Fibroblast of lung (primary cell): ENCODE data around the gene MPZL2. TPM values are rescaled to one million over a fixed set of nuclear protein-coding genes. Genes with fewer than 3 reads are reported as not detected.

Experiments used
- DNase-seq, 2 donors: peaks; one replicate each; pipeline versions ENCODE4 v3.0.0 to v3.0.0-alpha.2; 2010; ENCODE audit warnings: low read depth in 2 of 2
- H2AFZ ChIP-seq: 2 replicates; pipeline ENCODE4 v1.5.1; 2012; ENCODE audit warnings: low read length, control low read depth, inconsistent platforms
- H3K27ac ChIP-seq: 2 replicates; pipeline ENCODE4 v1.5.1; 2011; ENCODE audit warnings: low read length, control low read depth; ENCODE audit not compliant: insufficient read depth
- H3K27me3 ChIP-seq: 2 replicates; pipeline ENCODE4 v1.5.1; 2011; ENCODE audit warnings: mild to moderate bottlenecking, low read length; ENCODE audit not compliant: control insufficient read depth, insufficient read depth
- H3K36me3 ChIP-seq: 2 replicates; pipeline ENCODE4 v1.5.1; 2011; ENCODE audit warnings: low read length; ENCODE audit not compliant: control insufficient read depth, insufficient read depth
- H3K4me1 ChIP-seq: 2 replicates; pipeline ENCODE4 v1.5.1; 2011; ENCODE audit warnings: low read length; ENCODE audit not compliant: control insufficient read depth, insufficient read depth; ENCODE audit errors: extremely low read depth
- H3K4me2 ChIP-seq: 2 replicates; pipeline ENCODE4 v1.5.1; 2011; ENCODE audit warnings: low read length, control low read depth; ENCODE audit not compliant: insufficient read depth; ENCODE audit errors: extremely low read depth
- H3K4me3 ChIP-seq, 4 experiments: fragments of 200-600 bp in 1 of 4; sonication (generic) in 1 of 4; replicated peaks in 1 of 4; 2 replicates each; pipeline ENCODE4 v1.5.1; 2011 to 2016; ENCODE audit warnings: low read length in 4 of 4, low read depth in 3 of 4, mild to moderate bottlenecking in 3 of 4, control low read depth in 2 of 4, inconsistent platforms in 1 of 4, mixed read lengths in 1 of 4; ENCODE audit not compliant: insufficient read depth in 1 of 4; ENCODE audit errors: control extremely low read depth in 1 of 4
- H3K79me2 ChIP-seq: 2 replicates; pipeline ENCODE4 v1.5.1; 2012; ENCODE audit warnings: mild to moderate bottlenecking, low read length, inconsistent platforms; ENCODE audit not compliant: control insufficient read depth, insufficient read depth
- H3K9ac ChIP-seq: 2 replicates; pipeline ENCODE4 v1.5.1; 2011; ENCODE audit warnings: mild to moderate bottlenecking, low read length, control low read depth; ENCODE audit not compliant: insufficient read depth
- H3K9me3 ChIP-seq: 2 replicates; pipeline ENCODE4 v1.5.1; 2012; ENCODE audit warnings: low read depth, low read length; ENCODE audit not compliant: control insufficient read depth, insufficient read depth
- H4K20me1 ChIP-seq: 2 replicates; pipeline ENCODE4 v1.5.1; 2011; ENCODE audit warnings: low read length; ENCODE audit not compliant: control insufficient read depth, insufficient read depth; ENCODE audit errors: extremely low read depth
- EZH2 ChIP-seq: IDR thresholded peaks from 2 replicates; pipeline ENCODE4 v1.5.1; 2012; ENCODE audit warnings: low read length, control low read depth, mild to moderate bottlenecking; ENCODE audit errors: missing control alignments
- polyA plus RNA-seq, 2 donors: library from polyadenylated mRNA; depleted of rRNA in 1 of 2; stranded (reverse) in 1 of 2; unstranded in 1 of 2; fragments of >200 nt; gene quantifications; 2 replicates each; pipeline ENCODE4 v1.2.1, GENCODE V29; 2011 to 2012; ENCODE audit warnings: missing spikeins in 1 of 2
- total RNA-seq: library from RNA; depleted of rRNA; stranded (reverse); fragments of >200 nt; gene quantifications from 2 replicates; pipeline ENCODE4 v1.2.1, GENCODE V29; 2014
- TF ChIP-seq, protein P1 (sequence below), 2 donors: IDR thresholded peaks in 1 of 2; conservative IDR thresholded peaks in 1 of 2; 1 replicate in 1 of 2; 2 replicates in 1 of 2; pipeline ENCODE4 v1.5.1; 2011 to 2012; ENCODE audit warnings: low read length in 2 of 2, control low read depth in 1 of 2, inconsistent platforms in 1 of 2, low read depth in 1 of 2, mild to moderate bottlenecking in 1 of 2

The MPZL2 gene
- total and polyA plus RNA-seq, 2 donors (not counting 1 experiment from before 2014, with no cell fraction given) = not detected

DNA sequence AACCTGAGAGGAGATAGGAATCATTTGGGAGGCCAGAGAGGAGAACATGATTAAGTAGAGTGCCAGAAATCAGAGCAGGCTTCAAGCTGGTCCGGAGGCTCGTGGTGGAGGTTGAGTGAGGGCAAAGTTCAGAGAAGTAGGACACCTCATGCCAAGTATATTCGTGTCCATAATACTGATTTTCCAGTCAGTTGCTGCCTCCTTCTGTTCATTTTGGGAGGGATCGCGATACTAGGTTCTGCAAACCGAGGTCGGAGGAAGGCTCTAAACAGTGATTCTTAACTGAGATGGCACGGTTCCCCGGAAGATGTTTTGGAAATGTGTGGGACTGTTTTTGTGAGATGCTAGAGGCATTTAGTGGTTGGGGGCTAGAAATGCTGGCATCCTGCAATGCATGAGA lies 26.8 kb upstream of the MPZL2 start:
- Histone ChIP-seq H4K20me1 (no peaks in the 10 kb centered on the region), H2AFZ (no peak overlapping the region), H3K36me3 (no peaks in the 10 kb centered on the region), H3K27ac (no peak overlapping the region), H3K9ac (no peak overlapping the region), H3K4me3 (no peak overlapping the region), H3K4me2 (no peak overlapping the region), H3K4me1 (no peaks in the 10 kb centered on the region), H3K79me2 (no peaks in the 10 kb centered on the region), H3K9me3 (no peaks in the 10 kb centered on the region), H3K27me3 (no peaks in the 10 kb centered on the region)
- no peak for TF ChIP-seq EZH2
- TF ChIP-seq, protein P1, sequence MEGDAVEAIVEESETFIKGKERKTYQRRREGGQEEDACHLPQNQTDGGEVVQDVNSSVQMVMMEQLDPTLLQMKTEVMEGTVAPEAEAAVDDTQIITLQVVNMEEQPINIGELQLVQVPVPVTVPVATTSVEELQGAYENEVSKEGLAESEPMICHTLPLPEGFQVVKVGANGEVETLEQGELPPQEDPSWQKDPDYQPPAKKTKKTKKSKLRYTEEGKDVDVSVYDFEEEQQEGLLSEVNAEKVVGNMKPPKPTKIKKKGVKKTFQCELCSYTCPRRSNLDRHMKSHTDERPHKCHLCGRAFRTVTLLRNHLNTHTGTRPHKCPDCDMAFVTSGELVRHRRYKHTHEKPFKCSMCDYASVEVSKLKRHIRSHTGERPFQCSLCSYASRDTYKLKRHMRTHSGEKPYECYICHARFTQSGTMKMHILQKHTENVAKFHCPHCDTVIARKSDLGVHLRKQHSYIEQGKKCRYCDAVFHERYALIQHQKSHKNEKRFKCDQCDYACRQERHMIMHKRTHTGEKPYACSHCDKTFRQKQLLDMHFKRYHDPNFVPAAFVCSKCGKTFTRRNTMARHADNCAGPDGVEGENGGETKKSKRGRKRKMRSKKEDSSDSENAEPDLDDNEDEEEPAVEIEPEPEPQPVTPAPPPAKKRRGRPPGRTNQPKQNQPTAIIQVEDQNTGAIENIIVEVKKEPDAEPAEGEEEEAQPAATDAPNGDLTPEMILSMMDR (conservative IDR thresholded peaks at IDR 0.05 in 1 of 2, IDR thresholded peaks at IDR 0.05 in 1 of 2; ENCODE audit: low read depth in 1 of 2, low read length in 2 of 2) = no peak
- no peak for DNase-seq

DNA sequence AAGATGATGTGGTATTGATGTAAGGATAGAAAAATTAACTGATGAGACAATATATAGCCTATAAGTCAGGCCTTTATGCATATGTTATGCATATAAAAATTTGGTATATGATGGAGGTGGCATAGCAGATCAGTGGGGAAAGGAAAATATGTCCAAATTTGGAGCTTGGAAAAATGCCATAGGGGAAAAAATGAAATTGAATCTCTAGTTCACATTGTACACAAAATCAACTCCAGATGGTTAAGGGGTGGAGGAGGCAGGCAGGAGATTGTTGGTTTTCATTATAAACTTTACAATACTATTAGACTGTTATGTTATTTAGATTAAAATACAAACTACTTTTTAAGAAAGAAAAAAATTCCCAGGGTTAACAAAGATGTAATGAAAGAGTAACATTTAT lies 25.3 kb upstream of the MPZL2 start:
- no peak overlapping the region for H3K9ac ChIP-seq
- H3K79me2 ChIP-seq = no peaks in the 10 kb centered on the region
- H3K27ac ChIP-seq = no peak overlapping the region
- no peak overlapping the region for H2AFZ ChIP-seq
- no peak for DNase-seq
- H3K4me1 ChIP-seq = no peaks in the 10 kb centered on the region
- no peaks in the 10 kb centered on the region for H3K36me3 ChIP-seq
- H4K20me1 ChIP-seq = no peaks in the 10 kb centered on the region
- H3K9me3 ChIP-seq = no peaks in the 10 kb centered on the region
- no peak overlapping the region for H3K4me3 ChIP-seq
- no peaks in the 10 kb centered on the region for H3K27me3 ChIP-seq
- TF ChIP-seq, protein P1 (conservative IDR thresholded peaks at IDR 0.05 in 1 of 2, IDR thresholded peaks at IDR 0.05 in 1 of 2; ENCODE audit: low read depth in 1 of 2, low read length in 2 of 2) = no peak
- no peak for TF ChIP-seq EZH2
- H3K4me2 ChIP-seq = no peak overlapping the region

DNA sequence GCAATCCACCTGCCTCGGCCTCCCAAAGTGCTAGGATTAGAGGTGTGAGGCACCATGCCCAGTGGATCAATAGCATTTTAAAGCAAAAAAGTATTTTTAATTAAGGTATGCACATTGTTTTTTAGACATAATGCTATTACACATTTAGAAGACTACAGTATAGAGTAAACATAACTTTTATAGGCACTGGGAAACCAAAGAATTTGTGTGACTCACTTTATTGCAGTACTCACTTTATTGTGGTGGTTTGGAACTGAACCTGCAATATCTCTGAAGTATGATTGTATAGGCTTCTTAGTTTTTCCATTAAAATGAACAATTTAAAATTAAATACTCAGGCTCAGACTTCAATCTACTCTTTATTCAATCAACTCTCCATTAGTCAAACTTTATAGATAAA lies 22.9 kb upstream of the MPZL2 start:
- peak in 1 of 2 donors; percentile 32 for DNase-seq
- Histone ChIP-seq H2AFZ (no peak overlapping the region), H3K27me3 (no peaks in the 10 kb centered on the region), H3K4me3 (no peak overlapping the region), H3K4me1 (no peaks in the 10 kb centered on the region), H3K9ac (no peak overlapping the region), H3K36me3 (no peaks in the 10 kb centered on the region), H3K9me3 (no peaks in the 10 kb centered on the region), H3K4me2 (no peak overlapping the region), H3K79me2 (no peaks in the 10 kb centered on the region), H4K20me1 (no peaks in the 10 kb centered on the region), H3K27ac (no peak overlapping the region)
- no peak for TF ChIP-seq EZH2
- TF ChIP-seq, protein P1 (conservative IDR thresholded peaks at IDR 0.05 in 1 of 2, IDR thresholded peaks at IDR 0.05 in 1 of 2; ENCODE audit: low read depth in 1 of 2, low read length in 2 of 2) = no peak
